Sigmoid colon (tissue), 4 donors: ENCODE measurements around the gene PRRT1.

Experiments used
- CTCF ChIP-seq, 4 experiments: fragments of 450-650 bp in 3 of 4; fragments of 200-600 bp in 1 of 4; IDR thresholded peaks; one replicate each; pipeline ENCODE4 v1.5.1; 2016 to 2019; ENCODE audit warnings: antibody characterized with exemption in 4 of 4, mild to moderate bottlenecking in 3 of 4, moderate library complexity in 2 of 4
- EP300 ChIP-seq, 4 donors: sonication (generic); formaldehyde crosslinking; IDR thresholded peaks; one replicate each; pipeline ENCODE4 v1.6.1; 2017; ENCODE audit warnings: antibody characterized with exemption in 4 of 4

DNA sequence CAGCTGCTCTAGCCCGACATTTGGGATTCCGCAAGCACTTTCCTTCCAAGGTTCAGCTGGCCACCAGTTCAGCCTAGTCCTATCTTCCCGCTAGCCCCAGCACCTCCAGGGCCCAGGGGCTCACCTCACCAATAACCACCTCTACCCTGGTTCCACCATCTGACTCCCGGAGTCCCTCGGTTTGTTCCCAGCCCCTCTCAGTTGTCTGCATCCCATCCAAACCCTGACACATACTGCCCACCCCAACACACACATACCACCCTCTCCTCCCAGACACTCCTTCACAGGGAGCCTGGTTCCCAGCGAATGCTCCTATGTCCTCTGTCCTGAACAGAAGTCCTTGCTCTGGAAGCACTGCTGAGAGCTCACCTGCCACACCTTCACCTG, 43.0 kb downstream of the PRRT1 start:
- no peak for TF ChIP-seq CTCF (IDR thresholded peaks at IDR 0.05)
- no peak for TF ChIP-seq EP300 (IDR thresholded peaks at IDR 0.05)
